IPS-NIHi7 (cell line): ENCODE results near the gene CMTR2.
A peak's percentile ranks its signal among the peaks of the same experiment; 100 is the strongest.
"Not testable (repeated sequence)": the region's sequence is repeated elsewhere in the genome, so short reads cannot be mapped to it uniquely, and the experiment has no call there.

ENCODE experiments used
- DNase-seq: peaks from one replicate; pipeline ENCODE4 v3.0.0; 2012; ENCODE audit warnings: mixed read lengths; ENCODE audit errors: extremely low spot score

Gene CMTR2, protein sequence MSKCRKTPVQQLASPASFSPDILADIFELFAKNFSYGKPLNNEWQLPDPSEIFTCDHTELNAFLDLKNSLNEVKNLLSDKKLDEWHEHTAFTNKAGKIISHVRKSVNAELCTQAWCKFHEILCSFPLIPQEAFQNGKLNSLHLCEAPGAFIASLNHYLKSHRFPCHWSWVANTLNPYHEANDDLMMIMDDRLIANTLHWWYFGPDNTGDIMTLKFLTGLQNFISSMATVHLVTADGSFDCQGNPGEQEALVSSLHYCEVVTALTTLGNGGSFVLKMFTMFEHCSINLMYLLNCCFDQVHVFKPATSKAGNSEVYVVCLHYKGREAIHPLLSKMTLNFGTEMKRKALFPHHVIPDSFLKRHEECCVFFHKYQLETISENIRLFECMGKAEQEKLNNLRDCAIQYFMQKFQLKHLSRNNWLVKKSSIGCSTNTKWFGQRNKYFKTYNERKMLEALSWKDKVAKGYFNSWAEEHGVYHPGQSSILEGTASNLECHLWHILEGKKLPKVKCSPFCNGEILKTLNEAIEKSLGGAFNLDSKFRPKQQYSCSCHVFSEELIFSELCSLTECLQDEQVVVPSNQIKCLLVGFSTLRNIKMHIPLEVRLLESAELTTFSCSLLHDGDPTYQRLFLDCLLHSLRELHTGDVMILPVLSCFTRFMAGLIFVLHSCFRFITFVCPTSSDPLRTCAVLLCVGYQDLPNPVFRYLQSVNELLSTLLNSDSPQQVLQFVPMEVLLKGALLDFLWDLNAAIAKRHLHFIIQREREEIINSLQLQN

DNA sequence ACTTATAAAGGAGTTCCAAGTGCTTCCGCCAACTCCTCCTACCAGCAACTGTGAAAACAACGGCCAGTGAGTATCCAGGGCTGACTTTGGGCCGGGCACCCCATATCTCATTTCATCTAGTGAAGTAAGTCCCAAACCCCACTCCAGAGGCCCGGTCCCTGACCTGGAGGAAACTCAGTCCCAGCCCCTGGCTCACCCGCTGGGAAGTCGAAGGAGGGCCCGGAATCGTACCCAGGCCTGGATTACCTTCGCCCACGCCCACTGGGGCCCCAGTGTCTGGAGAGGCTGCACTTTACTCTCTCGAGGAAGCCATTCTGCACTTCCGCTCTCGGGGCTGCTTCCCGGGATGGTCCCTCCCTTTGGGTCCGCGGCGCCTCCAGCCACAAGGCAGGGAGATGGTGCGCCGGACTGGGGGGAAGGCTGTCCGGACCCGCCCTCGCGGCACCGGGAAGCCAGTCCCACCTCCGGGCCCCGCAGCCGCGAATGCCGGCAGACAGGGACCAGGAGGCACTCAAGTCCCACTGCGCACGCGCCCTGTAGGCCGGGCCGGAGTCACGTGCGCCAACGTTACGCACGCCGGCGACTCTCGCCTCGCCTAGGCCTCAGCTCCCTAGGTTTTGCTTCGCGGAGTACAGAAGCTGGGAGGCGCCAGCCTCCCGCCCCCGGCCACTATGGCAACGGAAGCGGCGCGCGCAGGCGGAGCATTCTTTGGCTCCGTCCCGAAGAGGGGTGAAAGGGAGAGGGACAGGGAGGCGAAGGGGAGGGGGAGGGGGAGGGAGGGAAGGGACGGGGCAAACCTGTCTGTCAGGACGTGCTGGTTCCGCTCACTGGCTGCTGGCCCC lies at the start of gene CMTR2:
TSS of gene CMTR2 (minus strand) at position 513 of the 842 bp plus-strand sequence. CDS start 3,482 bp downstream, outside the sequence.
- peak; percentile 99 for DNase-seq

DNA sequence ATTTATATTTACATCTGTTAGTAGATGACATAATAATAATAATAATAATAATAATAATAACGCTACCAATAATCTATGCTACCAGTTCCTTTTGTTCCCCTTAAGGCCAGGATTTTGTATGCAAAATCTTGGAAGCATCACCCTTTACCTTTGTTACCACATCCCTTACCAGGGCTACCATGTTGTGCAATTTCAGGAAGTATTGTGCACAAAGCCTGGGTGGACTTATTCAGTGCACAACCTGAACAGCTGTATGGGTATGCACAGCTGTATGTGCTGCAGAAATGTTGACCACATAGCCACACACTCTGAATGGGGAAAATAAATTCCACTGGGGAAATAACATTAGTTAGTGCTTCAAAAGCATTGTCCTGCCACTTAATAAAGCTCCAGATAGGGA lies 49.4 kb upstream of the CMTR2 start:
- no peak for DNase-seq

DNA sequence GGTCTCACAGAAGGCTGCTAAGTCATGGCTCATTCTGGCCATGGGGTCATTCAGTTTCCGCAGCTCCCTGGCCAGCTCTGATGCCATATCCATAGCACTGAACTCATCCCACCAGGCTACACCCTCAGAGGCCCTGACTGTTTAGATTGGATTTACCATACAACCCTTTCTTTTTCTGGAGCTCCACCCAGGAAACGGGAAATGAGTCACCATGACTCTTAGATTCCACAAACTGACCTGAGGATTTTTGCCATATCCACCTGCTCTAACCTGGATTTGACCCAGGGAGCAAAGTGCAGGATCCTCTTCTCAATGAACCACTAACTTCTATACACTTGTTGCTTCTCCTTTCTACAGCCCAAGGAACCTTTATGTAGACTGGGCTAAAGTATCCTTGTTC lies 49.0 kb upstream of the CMTR2 start:
- no peak for DNase-seq

DNA sequence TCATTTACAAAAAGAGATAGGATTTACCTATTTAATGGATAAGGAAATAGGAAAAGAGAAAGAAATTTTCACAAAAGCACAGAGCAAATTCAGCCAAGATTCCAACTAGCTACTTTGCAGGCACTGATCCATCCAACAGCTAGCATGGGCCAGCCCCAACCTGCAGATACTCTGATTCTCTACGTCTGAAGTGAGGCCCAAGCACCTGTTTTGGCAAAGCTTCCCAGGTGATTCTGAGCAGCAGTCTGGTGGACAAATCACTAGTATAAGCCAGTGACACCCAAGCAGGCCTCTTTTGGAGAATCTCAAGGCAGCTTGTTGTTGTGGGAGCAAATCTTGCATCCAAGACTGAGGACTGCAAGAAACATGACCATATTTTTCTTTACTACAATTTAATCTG lies 48.4 kb upstream of the CMTR2 start:
- DNase-seq = no peak

DNA sequence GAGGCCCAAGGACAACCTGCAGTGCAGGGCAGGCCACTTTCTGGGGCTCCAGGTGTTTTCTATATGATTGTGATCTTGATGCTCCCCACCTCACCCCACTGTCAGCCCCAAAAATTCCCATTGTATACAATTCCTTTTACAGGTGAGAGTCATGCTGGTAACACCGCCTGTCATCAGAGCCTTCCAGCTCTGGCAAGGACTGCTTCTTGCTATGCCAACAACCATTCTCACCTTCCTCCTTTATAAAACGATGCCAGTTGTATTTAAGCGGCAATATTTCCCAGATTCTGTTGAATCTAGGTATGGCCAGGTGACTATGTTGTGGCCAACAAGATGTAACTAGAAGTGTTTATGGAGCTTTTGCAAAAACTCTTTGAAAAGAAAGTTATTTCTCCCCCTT lies 38.9 kb upstream of the CMTR2 start:
- DNase-seq = no peak

DNA sequence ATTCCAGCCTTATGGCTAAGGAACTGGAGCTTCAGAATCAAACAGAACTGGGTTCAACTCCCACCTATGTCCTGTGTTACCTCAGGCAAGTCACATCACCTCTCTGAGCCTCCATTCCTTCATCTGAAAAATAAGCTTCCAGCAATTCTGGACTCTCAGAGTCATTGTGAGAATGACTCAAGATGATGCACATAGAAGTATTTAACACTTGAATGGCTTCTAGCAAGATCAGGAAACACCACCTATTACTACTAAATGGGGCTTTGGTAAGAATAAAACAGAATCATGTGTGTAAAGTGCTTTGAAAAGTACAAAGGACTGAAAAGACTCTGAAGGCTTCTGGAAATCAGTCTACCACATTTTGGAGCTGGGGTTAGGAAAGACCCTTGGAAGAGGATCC lies 38.5 kb upstream of the CMTR2 start:
- no peak for DNase-seq

DNA sequence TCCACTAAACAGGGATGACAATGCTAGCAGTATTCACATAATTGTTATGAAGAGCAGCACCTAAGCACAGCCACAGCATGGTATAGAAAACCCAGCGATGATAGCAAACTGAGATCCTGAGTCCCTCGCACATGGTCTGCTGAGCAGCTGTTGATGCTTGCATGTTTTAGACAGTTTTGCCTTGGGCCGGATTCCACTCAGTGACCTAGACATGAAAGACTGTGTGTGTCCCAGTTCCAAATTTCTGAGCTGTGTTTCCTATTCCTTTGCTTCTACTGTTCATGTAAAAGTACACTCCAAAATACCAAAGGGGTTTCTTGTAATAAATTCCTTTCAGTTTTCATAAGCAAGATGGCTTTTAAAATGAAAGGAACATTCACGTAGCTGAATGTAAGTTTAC lies 30.8 kb upstream of the CMTR2 start:
- no peak for DNase-seq

DNA sequence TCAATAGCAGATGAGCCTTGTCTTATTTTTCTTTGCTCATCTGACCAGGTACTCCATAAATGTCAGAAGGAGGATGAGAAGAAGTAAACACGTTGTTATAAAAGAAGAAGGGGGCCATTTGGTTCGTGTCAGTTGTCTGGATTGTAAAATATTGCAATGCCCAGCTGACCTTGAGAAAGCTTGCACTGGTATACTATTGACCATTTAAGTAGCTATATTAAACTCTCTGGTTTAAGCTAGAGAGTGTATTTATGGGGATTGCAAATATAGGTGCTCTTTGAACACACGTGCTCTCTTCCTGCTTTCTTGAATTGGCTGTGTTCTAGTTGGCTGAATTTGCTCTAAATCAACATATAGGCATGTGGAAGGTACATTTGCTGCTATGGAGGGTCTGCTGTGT lies 26.1 kb upstream of the CMTR2 start:
- DNase-seq = no peak

DNA sequence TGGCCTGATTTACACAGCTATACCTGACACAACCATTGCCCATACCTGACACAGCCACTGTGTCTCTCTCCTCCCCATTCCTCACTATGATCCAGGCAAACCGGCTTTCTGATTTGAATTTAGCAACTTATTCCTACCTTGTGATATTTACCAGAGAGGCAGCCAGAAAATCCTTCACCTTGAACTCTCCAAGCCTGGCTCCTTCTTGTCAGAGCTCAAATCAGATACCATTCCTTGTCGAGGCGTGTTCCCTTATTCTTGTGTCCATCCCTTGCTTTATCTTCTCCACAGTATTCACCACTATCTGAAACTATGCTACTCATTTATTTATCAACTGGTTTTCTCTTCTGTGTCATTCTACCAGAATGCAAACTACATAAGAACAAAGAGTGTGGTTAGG lies 24.4 kb upstream of the CMTR2 start:
- DNase-seq = not testable (repeated sequence)

DNA sequence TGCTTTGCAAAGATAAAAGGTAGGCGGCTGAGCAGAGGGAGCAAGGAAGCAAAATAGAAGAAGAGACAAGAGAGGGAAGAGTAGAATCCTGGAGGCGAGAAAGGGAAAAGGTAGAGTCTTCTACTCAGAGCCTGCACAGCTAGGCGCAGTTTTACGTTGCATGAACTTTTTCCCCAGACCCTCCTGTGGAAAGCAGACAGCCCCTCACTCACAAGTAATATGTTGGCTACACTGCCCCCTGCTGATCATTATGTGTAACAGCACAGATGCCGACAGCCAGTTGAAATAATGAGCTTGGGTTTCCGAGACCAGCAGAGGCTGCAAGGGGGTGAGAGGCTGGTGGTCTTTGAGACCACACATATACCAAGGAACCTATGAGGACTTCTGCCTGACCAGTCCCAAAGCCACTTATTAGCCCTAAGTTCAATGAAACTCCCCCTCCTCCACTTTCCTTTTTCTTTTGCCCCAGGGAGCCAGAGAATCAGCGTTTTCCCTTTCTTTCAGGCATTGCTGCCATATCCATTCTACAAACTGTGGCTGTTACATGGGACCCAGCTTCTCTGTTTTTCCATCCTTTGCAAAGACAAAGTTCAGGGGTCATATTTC lies 22.5 kb upstream of the CMTR2 start:
- DNase-seq = peak; percentile 79

DNA sequence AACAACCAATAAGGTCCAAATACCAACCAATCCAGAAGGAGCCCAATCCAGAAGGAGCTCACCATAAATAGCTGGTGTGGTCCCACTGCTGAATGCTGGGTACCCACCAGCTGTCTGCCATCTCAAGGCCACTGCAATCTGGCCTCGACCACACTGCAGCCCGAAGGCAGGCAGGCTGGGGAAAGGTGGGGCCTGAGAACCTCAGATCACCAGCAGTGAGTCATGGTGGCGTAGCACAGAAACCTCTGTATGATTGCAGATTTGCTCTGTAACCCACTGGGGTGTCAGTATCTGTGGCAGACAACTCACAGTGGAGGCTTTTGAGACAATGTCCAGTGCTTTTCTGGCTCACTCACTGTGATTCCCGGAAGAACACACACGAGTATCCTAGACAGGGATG lies 14.7 kb upstream of the CMTR2 start:
- DNase-seq = no peak

DNA sequence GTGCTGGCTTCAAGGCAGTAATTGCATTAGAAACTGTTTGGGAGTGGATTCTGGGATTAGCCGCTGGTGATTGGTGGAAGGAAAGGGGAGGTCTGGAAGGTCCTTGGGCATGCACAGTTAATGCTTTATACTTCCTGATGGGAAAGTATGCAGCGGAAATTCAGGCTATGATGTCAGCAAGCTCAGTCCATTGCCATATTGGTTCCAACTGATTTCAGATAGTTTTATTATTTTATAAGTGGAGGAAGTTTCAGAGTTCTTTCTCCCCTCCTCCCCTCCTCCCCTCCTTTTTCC lies 8.1 kb upstream of the CMTR2 start:
- DNase-seq = no peak

DNA sequence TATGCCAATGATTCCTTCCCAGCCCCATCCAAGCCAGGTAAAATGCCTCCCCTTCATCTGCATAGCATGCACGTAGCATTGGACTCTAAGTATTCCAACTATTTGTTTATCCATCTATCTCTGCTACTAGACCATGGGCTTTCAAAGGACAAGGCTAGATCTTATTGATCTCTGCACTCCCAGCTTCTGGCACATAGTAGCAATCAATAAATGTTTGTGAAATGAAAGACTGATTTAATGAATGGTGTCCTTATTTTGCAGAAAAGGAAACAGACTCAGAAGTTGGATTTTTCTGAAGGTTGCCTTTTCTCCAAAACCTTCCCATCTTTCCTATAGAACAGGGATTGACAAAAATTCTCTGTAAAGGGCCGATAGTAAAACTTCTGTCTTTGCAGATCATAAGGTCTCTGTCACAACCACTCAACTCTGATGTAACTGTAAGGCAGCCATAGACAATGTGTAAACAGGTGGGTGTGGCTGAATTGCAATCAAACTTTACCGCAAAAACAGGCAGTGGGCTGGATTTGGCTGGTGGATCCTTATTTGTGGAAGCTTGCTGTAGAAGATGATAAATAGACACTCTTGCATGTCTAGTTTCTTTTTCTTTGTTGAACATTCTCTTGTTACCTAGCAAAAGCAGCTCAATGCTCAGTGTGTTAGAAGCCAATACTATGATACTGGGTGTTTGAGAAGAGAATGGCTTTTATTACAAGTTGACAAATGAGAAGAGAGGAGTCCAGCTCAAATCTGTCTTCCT lies 7.6 kb upstream of the CMTR2 start:
- no peak for DNase-seq

DNA sequence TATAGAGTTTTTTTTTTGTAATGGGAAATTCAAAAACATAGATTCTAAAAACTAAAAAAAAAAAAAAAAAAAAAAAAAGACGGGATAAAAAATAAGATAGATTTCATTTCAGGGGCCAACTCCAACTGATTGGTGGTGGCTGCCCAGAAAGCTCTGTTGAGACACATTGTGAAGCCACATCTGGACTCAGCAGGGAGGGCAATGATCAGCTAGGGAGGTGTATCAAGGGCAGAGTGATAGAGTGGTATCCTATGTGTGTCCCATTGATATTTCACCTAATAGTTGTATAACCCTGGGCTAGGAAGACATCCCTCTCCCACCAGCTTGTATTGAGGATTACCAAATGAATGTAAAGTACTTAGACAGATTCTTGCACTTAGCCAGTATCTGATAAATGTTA lies 6.7 kb upstream of the CMTR2 start:
- DNase-seq = no peak

DNA sequence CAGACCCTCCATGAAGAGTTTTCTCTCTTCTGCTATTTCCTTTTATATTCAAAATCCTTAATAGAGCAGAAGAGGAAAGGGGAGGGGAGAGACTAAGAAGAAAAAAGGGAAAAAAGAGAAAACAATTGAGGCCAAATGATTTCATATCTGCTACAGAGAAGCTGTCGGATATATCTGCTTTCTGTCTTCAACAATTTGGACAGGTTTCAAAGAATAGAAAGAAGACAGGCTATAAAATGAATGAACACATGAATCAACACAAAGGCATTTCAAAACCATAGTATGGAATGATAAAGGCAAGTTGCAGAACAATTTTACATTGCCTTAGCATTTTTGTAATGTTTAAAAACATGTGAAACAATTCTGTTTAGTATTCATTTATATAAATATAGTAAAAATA lies 4.7 kb upstream of the CMTR2 start:
- DNase-seq = no peak

DNA sequence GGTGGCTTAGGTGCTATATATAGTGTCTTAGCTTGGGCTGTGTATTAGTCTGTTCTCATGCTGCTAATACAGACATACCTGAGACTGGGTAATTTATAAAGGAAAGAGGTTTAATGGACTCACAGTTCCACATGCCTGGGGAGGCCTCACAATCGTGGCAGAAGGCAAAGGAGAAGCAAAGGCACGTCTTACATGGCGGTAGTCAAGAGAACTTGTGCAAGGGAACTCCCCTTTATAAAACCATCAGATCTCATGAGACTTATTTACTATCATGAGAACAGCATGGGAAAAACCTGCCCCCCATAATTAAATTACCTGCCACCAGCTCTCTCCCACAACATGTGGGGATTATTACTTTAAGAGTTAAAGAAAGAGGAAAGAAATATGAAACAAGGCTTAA lies 2.9 kb upstream of the CMTR2 start:
- DNase-seq = not testable (repeated sequence)

DNA sequence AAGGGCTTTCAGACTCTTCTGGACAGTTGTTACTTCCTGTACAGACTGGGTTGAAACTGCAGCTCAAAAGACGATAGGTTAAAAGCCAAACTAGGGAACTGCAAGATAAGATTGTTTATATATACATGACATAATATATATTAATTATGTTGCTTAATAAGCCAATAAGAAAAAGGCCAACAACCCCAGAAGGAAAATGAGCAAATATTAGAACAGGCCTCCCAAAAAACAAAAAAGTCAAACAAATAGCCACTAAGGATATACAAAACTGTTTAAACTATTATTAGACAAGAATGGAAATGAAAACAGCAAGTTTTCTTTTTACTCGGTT lies 495 bp upstream of the CMTR2 start:
- no peak for DNase-seq

DNA sequence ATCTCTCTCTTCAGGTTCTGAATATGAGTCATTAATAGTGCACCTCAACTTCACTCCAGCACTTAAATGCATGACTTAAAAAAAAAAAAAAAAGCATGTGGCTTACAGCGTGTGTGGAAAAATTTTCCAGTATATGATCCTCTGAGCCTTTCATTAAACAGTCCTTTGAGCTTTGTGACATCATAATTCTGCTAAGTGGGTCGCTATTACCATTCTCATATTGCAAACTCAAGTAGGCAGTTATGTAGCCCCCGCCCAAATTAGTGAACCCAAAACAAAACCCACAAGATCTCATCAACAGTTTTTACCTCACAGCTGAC lies 672 bp downstream of the CMTR2 start:
- no peak for DNase-seq

DNA sequence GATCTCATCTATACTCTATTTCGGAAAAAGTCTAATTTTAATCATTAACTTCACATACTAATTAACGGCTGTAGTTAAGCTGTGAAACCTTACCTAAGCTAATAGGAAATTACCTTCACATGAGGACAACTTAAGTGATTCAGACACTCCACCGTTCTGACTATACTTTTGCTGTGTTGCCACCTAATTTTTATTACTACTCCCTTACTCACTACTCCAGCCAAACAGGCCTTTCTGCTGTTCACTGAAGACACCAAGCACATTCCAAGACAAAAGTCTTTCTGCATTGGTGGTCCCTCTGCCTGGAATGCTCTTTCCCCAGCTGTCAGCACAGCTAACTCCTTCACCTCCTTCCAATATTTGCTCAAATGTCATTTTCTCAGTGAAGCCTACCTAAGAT lies 1.3 kb downstream of the CMTR2 start:
- no peak for DNase-seq

DNA sequence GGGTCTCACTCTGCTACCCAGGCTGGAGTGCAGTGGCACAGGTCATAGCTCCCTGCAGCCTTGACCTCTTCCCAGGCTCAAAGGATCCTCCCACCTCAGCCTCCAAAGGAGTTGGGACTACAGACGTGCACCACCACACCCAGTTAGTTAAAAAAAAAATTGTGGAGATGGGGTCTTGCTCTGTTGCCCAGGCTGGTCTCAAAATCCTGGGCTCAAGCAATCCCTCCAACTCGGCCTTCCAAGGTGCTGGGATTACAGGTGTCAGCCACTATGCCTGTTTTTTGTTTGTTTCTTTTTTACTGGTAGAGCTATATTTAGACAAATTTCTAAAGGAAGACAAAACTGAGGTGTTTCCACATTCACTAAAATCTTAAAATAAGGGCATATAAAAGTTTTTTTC lies 1.7 kb downstream of the CMTR2 start:
- DNase-seq = no peak

DNA sequence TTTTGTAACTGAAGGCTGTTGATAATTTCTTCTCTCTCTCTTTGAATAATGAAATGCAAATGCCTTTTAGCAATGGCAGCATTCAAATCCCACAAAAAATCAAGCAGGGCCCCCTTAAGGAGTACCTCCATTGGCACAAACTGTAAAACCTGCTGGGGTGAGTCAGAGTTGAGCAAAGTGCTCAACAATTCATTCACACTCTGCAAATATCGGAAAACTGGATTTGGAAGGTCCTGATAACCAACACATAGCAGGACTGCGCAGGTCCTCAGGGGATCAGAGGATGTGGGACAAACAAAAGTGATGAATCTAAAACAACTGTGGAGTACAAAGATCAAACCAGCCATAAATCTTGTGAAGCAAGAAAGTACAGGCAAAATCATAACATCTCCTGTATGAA lies 5.6 kb downstream of the CMTR2 start:
- DNase-seq = no peak

DNA sequence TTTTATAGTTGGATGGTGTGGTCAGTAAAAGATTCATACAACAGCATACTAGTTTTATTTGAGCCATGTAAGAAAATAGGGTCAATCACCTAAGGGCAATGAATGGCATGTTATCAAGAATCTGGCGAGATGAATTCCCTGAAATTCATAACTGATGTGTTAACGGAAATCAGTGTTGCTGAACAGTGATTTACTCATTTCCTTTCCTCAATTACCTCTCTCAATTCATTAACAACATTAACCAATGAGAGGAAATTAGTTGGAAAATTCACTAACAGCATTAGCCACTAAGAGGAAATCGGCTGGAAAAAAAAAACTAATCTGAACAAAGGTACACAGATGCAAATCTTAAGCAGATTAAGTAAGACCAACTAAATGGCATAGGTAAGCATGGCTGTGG lies 6.3 kb downstream of the CMTR2 start:
- no peak for DNase-seq
